ENCODE measurements around the gene CTSE. TPM values are rescaled to one million over a fixed set of nuclear protein-coding genes. Genes with fewer than 3 reads are reported as not detected.

CTSE gene
- total RNA-seq, 2 donors from 2014 or later: 0.15 to 0.42 TPM

- DNase-seq: no peak
- Histone ChIP-seq H3K4me1 (ENCODE audit: control insufficient read depth, insufficient read depth, low read length) (peaks cover 8% of the 10 kb centered on the region), H3K9ac (ENCODE audit: extremely low read depth, low read length, poor library complexity, severe bottlenecking) (no peak overlapping the region), H3K9me3 (ENCODE audit: control insufficient read depth, low read length) (no peaks in the 10 kb centered on the region), H3K27ac (ENCODE audit: low read depth, low read length) (no peak overlapping the region), H3K4me3 (ENCODE audit: low read length) (no peak overlapping the region), H3K27me3 (ENCODE audit: control insufficient read depth, insufficient read depth, low read length, poor library complexity, severe bottlenecking) (no peaks in the 10 kb centered on the region), H3K36me3 (ENCODE audit: control insufficient read depth, insufficient read depth, low read length) (no peaks in the 10 kb centered on the region)
- WGBS, 2 experiments (ENCODE audit: insufficient coverage in 1 of 2, insufficient read length in 1 of 2): 88 to 91% methylated on average over 3 of the region's 3 CpGs
- Mint-ChIP-seq H3K27me3 (ENCODE audit: insufficient read depth) (peaks cover 1% of the 10 kb centered on the region), H3K9me3 (no peaks in the 10 kb centered on the region), H3K4me3 (no peak overlapping the region), H3K27ac (no peak overlapping the region), H3K36me3 (ENCODE audit: low read depth) (no peaks in the 10 kb centered on the region), H3K4me1 (peaks cover 8% of the 10 kb centered on the region)
- no peak for TF ChIP-seq CTCF (conservative IDR thresholded peaks at IDR 0.05)
These were observed 49.0 kb downstream of the CTSE start for GRCh38 chr1:205974712-205975111.

- Mint-ChIP-seq H3K4me3 (no peak overlapping the region), H3K4me1 (peaks cover 8% of the 10 kb centered on the region), H3K9me3 (no peaks in the 10 kb centered on the region), H3K36me3 (ENCODE audit: low read depth) (no peaks in the 10 kb centered on the region), H3K27ac (no peak overlapping the region), H3K27me3 (ENCODE audit: insufficient read depth) (peaks cover 1% of the 10 kb centered on the region)
- Histone ChIP-seq H3K9me3 (ENCODE audit: control insufficient read depth, low read length) (no peaks in the 10 kb centered on the region), H3K4me1 (ENCODE audit: control insufficient read depth, insufficient read depth, low read length) (peaks cover 8% of the 10 kb centered on the region), H3K9ac (ENCODE audit: extremely low read depth, low read length, poor library complexity, severe bottlenecking) (no peak overlapping the region), H3K27me3 (ENCODE audit: control insufficient read depth, insufficient read depth, low read length, poor library complexity, severe bottlenecking) (no peaks in the 10 kb centered on the region), H3K4me3 (ENCODE audit: low read length) (no peak overlapping the region), H3K36me3 (ENCODE audit: control insufficient read depth, insufficient read depth, low read length) (no peaks in the 10 kb centered on the region), H3K27ac (ENCODE audit: low read depth, low read length) (no peak overlapping the region)
- no peak for TF ChIP-seq CTCF (conservative IDR thresholded peaks at IDR 0.05)
- WGBS, 2 experiments (ENCODE audit: insufficient coverage in 1 of 2, insufficient read length in 1 of 2): 93 to 95% methylated on average over 6 to 8 of the region's 8 CpGs
- no peak for DNase-seq
These were observed 50.1 kb downstream of the CTSE start for GRCh38 chr1:205973377-205974232.

DNA sequence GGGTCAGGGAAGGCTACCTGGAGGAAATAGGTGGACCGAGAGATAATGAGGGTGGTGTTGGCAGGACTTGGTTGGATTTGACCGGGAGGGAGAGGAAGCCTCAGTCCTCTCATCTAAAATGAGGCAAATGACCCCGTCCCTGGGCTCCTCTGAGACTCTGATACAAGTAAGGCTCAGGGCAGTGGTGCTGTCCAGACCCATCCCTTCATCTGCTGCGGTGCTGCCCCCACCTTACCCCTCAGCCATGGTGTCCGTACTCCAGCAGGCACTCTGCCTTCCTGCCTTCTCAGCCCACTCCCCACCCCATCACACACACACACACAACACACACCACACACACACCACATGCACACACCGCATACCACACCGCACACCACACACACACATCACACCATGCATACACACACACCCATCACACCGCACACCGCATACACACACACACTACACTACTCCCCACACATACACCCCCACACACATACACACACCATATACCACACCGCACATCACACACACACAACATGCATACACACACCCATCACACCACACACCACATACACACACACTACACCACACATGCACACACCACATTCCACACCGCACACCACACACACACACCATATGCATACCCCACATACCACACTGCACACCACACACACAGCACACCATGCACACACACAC is 51.1 kb downstream of the CTSE start:
- no peaks in the 10 kb centered on the region for H3K9me3 ChIP-seq (ENCODE audit: control insufficient read depth, low read length)
- no peaks in the 10 kb centered on the region for H3K9me3 Mint-ChIP-seq
- peak overlapping the region; percentile 36 for H3K27ac ChIP-seq (ENCODE audit: low read depth, low read length)
- H3K27me3 ChIP-seq (ENCODE audit: control insufficient read depth, insufficient read depth, low read length, poor library complexity, severe bottlenecking): no peaks in the 10 kb centered on the region
- H3K4me3 ChIP-seq (ENCODE audit: low read length): no peak overlapping the region
- peaks cover 8% of the 10 kb centered on the region for H3K4me1 ChIP-seq (ENCODE audit: control insufficient read depth, insufficient read depth, low read length)
- H3K4me1 Mint-ChIP-seq: peaks cover 8% of the 10 kb centered on the region
- H3K27me3 Mint-ChIP-seq (ENCODE audit: insufficient read depth): peaks cover 1% of the 10 kb centered on the region
- no peaks in the 10 kb centered on the region for H3K36me3 ChIP-seq (ENCODE audit: control insufficient read depth, insufficient read depth, low read length)
- DNase-seq: no peak
- no peak overlapping the region for H3K9ac ChIP-seq (ENCODE audit: extremely low read depth, low read length, poor library complexity, severe bottlenecking)
- no peak overlapping the region for H3K4me3 Mint-ChIP-seq
- H3K36me3 Mint-ChIP-seq (ENCODE audit: low read depth): no peaks in the 10 kb centered on the region
- 83 to 88% methylated on average over 5 to 11 of the region's 11 CpGs for WGBS, 2 experiments (ENCODE audit: insufficient coverage in 1 of 2, insufficient read length in 1 of 2)
- no peak overlapping the region for H3K27ac Mint-ChIP-seq
- no peak for TF ChIP-seq CTCF (conservative IDR thresholded peaks at IDR 0.05)
